GM12892 (cell line): ENCODE data around the gene IL32.

Experiments
- POLR2A ChIP-seq: IDR thresholded peaks from 2 replicates; pipeline ENCODE4 v1.6.1; 2011; ENCODE audit warnings: low read depth, low read length, control low read depth
- POLR2AphosphoS5 ChIP-seq: IDR thresholded peaks from 2 replicates; pipeline ENCODE4 v1.6.1; 2011; ENCODE audit warnings: low read depth, low read length, control low read depth
- TAF1 ChIP-seq: IDR thresholded peaks from 2 replicates; pipeline ENCODE4 v1.6.1; 2011; ENCODE audit warnings: low read depth, mild to moderate bottlenecking, control low read depth, low read length, borderline replicate concordance

- TF ChIP-seq POLR2A (no peak), TAF1 (no peak), POLR2AphosphoS5 (no peak)
Observed at GRCh38 chr16:3118204-3118790, 52.9 kb downstream of the IL32 start.
